ENCODE measurements around the gene PRDX2. TPM values are rescaled to one million over a fixed set of nuclear protein-coding genes. Genes with fewer than 3 reads are reported as not detected.

Gene PRDX2
- total RNA-seq, 1 donor from 2014 or later, result 117 TPM

DNA sequence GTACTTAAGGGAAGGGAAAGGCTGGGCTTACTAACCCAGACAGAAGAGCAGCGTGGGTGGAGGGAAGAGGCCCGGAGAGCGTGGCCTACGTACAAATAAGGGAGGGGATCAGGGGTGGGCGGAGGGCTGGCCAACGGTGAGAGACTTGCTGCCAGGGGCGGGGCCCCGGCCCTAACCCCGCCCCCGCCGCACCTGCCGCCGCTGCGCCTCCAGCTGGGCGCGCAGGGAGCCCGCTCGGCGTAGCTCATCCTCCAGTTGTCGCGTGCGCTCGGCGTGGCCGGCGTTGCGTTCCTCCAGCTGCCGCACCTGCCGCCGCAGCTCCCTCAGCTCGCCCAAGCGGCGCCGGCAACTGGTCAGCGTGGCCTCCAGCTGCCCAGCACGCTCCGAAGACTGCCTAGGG lies 31.9 kb downstream of the PRDX2 start:
- ATAC-seq, result no peak
- intact Hi-C loops (cut with DNase I), result no loop called here
- no peak for DNase-seq (ENCODE audit: low spot score)

DNA sequence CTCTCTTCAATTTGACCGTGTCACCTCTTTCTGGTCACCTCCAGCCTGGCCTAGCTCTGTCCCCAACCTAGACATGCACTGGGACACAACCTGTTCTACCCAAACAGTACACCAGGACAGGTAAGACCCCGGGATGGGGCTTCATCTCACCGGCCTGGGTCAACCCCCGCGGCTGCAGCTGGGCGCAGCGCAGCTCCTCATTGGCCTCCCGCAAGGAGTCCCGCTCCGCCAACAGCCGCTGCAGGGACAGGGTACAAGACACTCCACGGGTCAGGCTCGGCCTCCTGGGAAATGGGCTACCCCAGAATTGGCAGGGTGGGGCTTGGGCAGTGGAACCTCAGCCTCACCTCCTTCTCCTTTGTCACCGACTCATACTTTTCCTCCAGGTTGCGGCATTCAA lies 33.9 kb downstream of the PRDX2 start:
- ATAC-seq (no peak), DNase-seq (ENCODE audit: low spot score) (no peak)
- intact Hi-C loops (cut with DNase I), result no loop called here

DNA sequence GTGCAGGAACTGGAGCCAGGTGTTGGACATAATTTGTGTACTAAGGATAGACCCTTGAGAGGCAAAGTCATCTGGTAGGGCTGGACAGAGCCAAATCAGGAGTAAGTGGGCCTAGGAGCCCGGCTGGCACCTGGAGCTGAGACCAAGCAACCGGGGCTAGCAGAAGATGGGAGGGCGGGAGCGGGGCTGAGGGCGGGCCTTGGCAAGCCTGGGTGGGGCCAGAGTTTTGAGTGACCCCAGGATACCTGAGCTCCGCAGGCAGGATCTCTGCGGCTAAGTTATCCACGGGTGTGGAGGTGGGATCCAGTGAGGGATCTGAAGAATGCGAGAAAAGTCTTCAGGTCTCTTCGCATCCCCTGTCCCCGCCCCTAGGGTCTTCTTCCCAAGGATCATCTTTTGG lies 34.5 kb downstream of the PRDX2 start:
- intact Hi-C loops (cut with DNase I), result no loop called here
- DNase-seq (ENCODE audit: low spot score) (no peak), ATAC-seq (no peak)

DNA sequence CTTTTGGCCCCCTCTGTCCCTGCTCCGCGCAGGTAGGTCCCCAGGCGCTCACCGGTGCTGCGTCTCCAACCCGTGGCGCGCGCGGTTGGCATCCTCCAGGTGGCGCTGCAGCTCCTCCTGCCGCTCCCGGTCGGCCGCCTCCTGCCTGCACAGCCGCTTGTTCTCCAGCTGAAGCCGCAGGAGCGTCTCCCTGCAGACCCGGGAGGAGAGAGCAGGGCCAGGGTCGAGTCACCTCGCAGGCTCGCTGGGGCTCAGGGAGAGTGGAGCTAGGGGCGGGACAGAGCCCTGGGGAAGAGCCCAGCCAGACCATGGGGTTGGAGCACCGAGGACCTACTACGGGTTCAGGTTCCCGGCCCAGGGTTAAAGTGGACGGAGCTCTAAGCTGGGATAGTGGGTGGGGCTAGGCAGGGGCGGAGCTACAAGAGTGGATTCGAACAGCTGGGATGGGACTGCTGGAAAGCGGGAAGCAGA lies 35.5 kb downstream of the PRDX2 start:
- intact Hi-C loops (cut with DNase I), result no loop called here
- peak; percentile 86 for DNase-seq (ENCODE audit: low spot score)
- ATAC-seq, result peak; percentile 89

DNA sequence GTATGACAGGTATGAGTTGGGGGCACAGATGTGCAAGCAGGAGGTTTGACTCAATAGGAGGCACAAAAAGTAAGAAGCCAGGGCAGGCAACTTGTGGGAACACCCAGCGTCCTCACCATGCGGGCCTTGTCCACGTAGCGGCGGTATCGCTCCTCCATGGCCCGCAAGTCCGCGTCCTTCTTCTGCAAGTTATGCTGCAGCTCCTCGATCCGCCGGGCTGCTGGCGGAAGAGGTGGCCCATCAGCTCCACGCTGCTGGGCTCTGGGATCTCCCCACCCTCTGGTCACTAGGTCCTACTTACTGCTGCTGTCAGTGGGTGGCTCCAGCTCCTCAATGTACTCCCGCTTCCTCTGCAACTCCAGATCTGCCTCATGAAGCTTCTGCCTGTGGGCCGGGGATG lies 36.9 kb downstream of the PRDX2 start:
- DNase-seq (ENCODE audit: low spot score) (no peak), ATAC-seq (no peak)
- intact Hi-C loops (cut with DNase I), result loop anchor here (5.0 kb wide), 1 partner anchor 38 kb away; the partner anchor contains the start of genes PRDX2 and THSD8

DNA sequence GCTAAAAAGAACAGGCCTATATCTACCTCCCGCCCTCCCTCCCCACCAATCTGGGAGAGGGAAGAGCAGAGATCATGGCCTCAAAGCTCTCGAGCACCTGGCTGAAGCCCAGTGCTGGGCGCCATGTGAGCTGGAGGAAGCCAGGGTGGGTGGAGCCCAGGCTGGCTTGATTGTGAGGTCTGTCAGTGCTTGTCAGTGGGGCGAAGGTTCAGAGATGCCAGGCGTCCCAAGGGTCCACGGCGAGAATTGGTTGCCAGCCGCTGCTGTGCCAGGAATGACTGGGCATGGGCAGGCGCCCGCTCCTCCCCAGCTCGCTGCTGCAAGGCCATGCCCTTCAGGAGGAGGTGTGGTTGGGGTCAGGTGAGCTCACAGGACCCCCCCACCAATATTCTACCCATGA lies 38.5 kb downstream of the PRDX2 start:
- ATAC-seq (peak; percentile 9), DNase-seq (ENCODE audit: low spot score) (no peak)
- intact Hi-C loops (cut with DNase I), result loop anchor here (5.0 kb wide), 1 partner anchor 39 kb away; the partner anchor contains the start of genes PRDX2 and THSD8

DNA sequence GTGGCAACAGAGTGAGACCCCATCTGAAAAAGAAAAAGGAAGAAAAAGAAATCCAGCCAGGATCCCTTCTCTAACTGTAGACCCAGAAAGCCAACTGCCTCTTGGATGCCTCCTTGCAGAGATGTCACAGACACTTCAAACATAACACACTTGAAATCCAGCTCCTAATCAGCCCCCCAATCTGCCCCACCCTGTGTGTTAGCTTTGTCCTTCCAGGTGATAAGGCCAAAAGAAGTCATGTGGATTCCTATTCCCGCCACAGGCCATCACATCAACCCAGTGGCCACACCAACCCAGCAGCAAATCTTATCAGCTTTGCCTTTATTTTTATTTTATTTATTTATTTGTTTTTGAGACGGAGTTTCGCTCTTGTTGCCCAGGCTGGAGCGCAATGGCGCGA lies 41.9 kb downstream of the PRDX2 start:
- DNase-seq (ENCODE audit: low spot score), result no peak
- intact Hi-C loops (cut with DNase I), result loop anchor here (5.0 kb wide), 2 partner anchors 43 to 88 kb away; partner anchors contain the start of genes PRDX2 and THSD8
- ATAC-seq, result no peak

DNA sequence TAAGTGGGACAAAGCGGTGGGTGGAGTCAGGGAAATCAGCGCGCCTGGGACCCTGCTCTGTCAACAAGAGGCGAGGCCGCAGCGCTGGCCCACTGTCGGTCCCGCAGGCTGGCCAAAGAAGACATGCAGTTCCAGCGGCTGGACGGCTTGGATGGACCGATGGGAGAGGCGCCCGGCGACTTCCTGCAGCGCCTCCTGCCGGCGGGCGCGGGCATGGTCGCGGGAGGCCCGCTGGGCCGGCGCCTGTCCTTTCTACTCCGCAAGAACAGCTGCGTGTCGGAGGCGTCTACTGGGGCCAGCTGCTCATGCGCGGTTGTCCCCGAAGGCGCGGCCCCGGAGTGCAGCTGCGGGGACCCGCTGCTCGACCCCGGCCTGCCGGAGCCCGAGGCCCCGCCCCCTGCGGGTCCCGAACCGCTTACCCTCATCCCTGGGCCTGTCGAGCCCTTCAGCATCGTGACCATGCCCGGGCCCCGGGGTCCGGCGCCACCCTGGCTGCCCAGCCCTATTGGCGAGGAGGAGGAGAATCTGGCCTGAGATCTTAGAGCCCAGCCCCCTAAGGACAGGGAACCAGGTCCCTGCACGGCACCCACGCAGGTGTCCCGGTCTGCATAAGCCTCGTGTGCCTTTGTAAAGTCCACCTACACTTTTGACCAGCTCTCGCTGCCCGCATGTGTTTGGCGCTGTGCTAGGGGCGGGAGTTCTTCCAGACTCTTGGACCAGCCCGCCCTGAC lies 43.9 kb downstream of the PRDX2 start:
- ATAC-seq, result peak; percentile 67
- intact Hi-C loops (cut with DNase I), result loop anchor here (5.0 kb wide), 1 partner anchor 90 kb away; no protein-coding TSS in a partner anchor
- peak; percentile 74 for DNase-seq (ENCODE audit: low spot score)

DNA sequence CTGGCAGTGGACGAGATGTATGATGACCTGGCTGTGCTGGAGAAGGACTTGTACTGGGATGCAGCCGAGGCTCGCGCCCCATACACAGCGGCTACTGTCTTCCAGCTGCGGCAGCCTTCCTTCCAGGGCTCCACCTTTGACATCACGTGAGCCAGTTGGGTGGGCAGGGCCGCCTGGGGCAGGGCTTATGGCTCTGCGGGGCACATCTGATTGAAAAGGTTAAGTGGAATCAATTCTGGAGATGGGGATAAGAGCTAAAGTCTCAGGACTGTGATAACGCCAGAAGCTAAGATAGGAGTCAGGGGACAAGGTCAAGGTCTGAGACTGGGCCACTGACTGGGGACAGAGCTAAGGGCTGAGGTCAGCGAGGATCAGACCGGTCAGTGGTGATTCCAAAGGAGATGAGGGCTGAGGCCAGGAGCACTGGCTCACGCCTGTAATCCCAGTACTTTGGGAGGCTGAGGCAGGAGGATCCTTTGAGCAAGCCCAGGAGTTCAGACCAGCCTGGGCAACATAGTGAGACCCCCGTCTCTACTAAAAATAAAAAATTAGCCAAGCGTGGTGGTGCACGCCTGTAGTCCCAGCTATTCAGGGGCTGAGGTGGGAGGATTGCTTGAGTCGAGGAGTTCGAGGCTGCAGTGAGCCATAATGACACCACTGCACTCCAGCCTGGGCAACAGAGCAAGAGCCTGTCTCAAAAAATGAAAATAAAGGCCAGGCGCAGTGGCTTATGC lies 45.3 kb downstream of the PRDX2 start:
- DNase-seq (ENCODE audit: low spot score), result no peak
- intact Hi-C loops (cut with DNase I), result loop anchor here (5.0 kb wide), 1 partner anchor 91 kb away; no protein-coding TSS in a partner anchor
- no peak for ATAC-seq

DNA sequence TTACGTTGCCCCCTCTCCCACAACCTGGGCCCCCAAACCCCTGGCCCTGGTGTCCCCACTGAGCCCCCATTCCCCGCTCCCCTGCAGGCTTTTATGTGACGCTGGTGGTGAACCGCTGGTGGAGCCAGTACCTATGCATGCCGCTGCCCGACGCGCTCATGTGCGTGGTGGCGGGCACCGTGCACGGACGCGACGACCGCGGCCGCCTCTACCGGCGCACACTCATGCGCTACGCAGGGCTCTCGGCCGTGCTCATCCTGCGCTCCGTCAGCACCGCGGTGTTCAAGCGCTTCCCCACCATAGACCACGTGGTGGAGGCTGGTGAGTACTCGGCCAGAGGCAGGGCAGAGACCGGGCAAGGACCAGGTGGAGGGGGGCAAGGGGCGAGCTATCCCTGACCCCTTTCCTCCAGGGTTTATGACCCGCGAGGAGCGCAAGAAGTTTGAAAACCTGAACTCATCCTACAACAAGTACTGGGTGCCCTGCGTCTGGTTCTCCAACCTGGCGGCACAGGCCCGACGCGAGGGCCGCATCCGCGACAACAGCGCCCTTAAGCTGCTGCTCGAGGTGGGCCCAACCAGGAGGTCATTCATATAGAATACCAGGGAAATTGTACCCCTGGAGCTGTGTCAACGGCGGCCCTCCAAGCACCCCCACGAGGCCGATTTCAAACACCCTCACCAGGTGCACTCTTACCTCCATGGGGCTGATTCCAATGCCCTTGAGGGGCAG lies 47.0 kb downstream of the PRDX2 start:
- intact Hi-C loops (cut with DNase I), result loop anchor here (5.0 kb wide), 1 partner anchor 93 kb away; no protein-coding TSS in a partner anchor
- DNase-seq (ENCODE audit: low spot score), result no peak

DNA sequence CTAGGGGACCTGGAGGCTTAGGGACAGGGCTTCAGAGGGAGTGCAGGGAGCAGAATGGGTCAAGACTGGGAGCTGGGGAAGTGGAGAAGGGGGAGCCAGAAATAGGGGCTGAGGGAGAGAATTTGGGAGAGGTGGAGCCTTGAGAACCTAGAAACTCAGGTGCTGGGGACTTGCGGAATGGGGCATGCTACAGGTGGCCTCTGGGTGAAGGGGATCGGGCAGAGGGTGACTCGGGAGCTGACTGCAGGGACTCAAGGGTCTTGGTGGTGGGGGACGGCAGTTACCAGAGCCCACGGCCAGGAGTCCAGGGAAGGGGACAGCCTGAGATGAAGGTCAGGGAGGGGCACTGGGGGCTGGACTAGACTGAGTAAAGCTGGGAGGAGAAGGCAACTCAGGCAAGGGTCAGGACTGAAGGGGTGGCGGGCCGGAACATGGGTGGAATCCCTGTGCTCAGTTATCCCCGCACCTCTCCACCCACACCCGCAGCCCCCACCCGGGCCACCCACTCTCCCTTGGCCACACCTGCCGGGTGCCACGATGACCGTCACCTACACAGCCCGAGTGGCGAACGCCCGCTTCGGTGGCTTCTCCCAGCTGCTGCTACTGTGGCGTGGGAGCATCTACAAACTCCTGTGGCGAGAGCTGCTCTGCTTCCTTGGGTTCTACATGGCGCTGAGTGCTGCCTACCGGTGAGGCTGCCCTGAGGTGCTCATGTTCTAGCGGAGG lies 49.4 kb downstream of the PRDX2 start:
- ATAC-seq, result no peak
- intact Hi-C loops (cut with DNase I), result no loop called here
- DNase-seq (ENCODE audit: low spot score), result no peak

More for the DNA sequence above, 47.0 kb downstream of the PRDX2 start:
- no peak for ATAC-seq

DNA sequence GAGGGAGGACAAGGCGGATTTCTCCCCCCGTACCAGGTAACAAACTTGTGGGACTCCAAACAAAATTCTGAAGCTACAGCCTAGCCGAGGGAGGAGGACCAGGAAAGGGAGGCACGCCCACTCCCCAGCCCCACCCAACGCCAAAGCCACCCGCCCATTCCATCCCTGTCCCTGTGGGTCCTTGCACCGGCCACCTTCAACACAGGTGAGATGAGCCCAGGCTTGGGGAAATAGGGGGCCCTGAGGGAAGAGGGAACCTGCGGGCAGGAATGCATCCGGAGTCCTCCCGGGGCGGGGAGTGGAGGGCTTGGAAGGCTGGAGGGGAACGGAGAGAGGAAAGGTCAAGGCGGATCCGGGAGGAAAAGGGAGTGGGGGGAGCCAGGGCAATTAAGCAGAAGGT lies 50.0 kb downstream of the PRDX2 start, which contains the start of gene BEST2:
Gene BEST2 (plus strand): TSS at position 157 of the 400 bp plus-strand sequence. CDS start 802 bp downstream, outside the sequence.
- ATAC-seq, result no peak
- no peak for DNase-seq (ENCODE audit: low spot score)
- intact Hi-C loops (cut with DNase I), result no loop called here

DNA sequence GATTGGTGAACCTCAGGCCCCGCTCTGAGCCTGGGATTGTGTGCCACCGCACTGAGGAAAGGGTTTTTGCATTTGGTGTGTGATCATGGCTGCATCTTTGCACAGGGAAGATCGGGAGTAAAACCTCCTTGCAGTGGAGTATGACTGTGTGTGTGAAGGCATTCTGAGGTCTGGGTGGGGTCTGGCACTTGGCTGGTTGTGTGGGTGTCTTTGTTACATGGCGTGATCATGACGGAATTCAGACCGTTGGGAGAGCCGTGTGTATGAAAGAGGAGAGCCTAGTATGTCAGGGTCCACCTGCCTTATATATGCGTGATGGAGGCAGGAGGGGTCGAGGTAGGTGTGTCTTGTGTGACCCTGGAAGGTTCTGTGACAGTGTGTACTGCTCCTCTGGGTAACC lies 50.7 kb downstream of the PRDX2 start:
- no peak for DNase-seq (ENCODE audit: low spot score)
- ATAC-seq, result no peak
- intact Hi-C loops (cut with DNase I), result no loop called here

DNA sequence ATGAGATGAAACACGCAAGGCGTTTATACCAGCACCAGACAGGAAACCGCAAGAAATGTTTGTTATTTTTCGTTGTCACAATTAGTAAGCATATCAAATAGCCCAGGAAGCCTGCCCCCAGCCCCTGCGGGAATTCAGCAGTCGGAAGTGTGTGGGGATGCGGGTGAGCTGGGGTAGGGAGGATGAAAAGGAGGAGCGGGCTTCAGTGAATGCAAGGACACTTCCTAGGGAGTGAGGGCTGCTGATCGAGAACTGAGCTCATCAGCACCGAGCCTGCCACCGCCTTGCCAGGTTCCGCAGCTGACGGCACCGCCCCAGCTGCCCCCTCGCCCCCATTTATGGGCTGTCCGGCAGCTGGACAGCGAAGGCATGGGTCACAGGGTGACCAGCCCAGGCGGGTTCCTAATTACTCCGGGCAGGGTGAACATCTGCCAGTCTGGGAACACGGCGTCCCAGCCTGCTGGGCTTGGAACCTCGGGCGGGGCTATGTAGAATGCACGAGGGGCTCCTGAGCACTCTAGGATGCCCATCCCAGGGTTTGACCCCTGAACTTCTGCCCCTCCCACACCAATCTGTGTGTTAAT lies 51.6 kb downstream of the PRDX2 start:
- peak; percentile 40 for ATAC-seq
- no peak for DNase-seq (ENCODE audit: low spot score)
- intact Hi-C loops (cut with DNase I), result no loop called here

DNA sequence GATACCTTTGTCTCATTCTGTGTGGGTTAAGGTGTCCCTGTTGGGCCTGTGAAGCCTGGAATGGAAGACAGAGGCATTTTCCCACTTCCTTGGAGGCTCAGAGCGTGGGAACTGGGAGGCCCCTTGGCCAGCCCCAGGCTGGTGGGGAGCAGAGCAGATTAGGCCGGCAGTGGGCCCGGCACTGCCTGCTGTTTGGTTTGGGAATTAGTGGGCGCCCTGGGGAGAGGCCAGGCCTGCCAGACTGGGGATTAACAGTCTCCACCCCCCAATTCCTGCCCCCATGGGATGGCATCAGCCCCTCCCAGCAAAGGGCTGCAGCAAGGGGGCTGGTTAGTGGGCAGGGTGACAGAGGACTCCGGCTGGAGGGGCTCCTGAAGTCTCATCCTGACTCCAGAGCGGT lies 53.1 kb downstream of the PRDX2 start:
- intact Hi-C loops (cut with DNase I), result no loop called here
- ATAC-seq (no peak), DNase-seq (ENCODE audit: low spot score) (no peak)
